Measurements from ENCODE around the gene GPATCH8.
"Not testable (repeated sequence)": the region's sequence is repeated elsewhere in the genome, so short reads cannot be mapped to it uniquely, and the experiment has no call there.

Gene GPATCH8

GRCh38 chr17:44527102-44527501 lies 23.9 kb upstream of the GPATCH8 start:
- DNase-seq (ENCODE audit: low read depth), result no peak

DNA sequence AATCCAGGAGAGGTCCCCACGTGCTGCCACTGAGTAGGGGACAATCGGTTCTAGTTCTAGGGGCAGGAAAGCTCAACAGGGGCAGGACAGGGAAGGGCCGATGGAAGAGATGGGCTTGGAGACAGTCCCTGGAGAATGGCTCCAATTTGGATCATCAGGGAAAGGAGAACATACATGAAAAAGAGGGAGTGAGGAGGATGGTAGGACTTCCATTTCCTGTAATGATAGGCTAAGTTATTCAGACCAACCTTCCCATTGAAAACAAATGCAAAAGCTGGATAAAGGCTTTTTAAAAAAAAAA lies 20.4 kb upstream of the GPATCH8 start:
- DNase-seq (ENCODE audit: low read depth), result no peak

GRCh38 chr17:44522883-44523671 lies 19.9 kb upstream of the GPATCH8 start:
- no peak for DNase-seq (ENCODE audit: low read depth)

DNA sequence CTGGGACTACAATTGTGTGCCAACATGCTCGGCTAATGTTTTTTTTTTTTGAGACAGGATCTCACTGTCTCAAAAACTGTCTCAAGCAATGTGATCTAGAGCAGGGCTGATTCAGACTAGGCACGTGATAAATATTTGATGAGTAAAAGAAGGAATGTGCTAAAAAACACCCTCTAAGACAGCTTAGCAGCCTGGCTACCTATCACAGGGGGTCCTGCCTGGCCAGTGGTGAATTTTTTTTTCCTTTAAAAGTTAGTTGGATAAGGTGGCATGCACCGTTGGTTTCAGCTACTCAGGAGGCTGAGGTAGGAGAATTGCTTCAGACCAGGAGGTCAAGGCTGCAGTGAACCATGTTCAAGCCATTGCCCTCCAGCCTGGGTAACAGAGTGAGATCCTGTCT lies 14.8 kb upstream of the GPATCH8 start:
- no peak for DNase-seq (ENCODE audit: low read depth)

GRCh38 chr17:44511241-44512134 lies 8.3 kb upstream of the GPATCH8 start:
- peak; percentile 68 for DNase-seq (ENCODE audit: low read depth)

DNA sequence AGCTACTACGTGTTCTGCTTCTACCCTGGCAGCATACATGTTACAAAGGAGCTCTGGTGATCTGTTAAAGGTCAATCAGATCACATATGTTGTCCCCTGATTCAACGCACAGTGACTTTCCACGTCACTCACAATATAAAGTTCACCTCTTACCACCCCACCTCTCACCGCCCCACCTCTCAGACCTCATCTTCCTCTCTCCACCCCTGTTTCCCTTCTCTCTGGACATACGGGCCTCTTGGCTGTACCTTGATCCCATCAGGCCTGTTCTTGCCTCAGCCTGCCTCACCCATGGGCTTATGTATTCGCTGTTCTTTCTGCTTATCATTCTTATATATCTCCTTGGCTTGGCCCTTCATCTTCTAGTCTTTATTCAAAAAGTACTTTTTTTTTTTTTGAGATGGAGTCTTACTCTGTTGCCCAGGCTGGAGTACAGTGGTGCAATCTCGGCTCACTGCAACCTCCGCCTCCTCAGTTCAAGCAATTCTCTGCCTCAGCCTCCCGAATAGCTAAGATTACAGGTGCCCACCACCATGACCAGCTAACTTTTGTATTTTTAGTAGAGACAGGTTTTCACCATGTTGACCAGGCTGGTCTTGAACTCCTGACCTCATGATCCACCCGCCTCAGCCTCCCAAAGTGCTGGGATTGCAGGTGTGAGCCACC lies 3.9 kb upstream of the GPATCH8 start:
- DNase-seq (ENCODE audit: low read depth), result not testable (repeated sequence)

DNA sequence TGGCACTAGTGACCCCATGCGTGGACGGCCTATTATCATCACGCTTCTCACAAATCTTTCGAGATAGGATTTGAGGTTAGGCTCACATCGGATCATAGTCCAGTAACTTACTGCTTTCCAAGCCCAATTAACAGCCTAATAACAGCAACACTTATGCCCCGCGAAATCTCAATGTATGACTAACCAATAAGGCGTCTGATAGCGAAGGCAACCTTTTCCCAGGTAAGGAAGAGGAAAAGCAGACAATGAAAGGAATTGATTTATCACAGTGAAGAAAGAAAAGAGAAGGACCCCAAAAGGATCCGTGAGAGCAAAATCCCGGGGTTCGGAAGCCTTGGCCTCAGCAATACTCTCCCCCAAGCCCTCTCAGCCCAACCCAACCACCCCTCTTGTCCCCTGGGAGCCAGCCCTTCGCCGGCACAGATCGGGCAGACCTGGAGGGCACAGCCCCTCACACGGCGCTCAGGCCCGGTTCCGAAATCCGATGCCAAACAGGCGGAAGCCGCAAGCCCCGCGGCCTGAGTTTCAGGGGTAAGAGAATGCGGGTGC lies 534 bp downstream of the GPATCH8 start:
- no peak for DNase-seq (ENCODE audit: low read depth)

GRCh38 chr17:44501866-44502375 lies 1.3 kb downstream of the GPATCH8 start:
- no peak for DNase-seq (ENCODE audit: low read depth)

GRCh38 chr17:44499722-44500121 lies 3.5 kb downstream of the GPATCH8 start:
- no peak for DNase-seq (ENCODE audit: low read depth)

GRCh38 chr17:44496815-44497214 lies 6.4 kb downstream of the GPATCH8 start:
- DNase-seq (ENCODE audit: low read depth), result no peak

GRCh38 chr17:44493339-44493738 lies 9.9 kb downstream of the GPATCH8 start:
- no peak for DNase-seq (ENCODE audit: low read depth)

GRCh38 chr17:44492706-44493272 lies 10.4 kb downstream of the GPATCH8 start:
- DNase-seq (ENCODE audit: low read depth), result no peak

GRCh38 chr17:44489581-44489980 lies 13.6 kb downstream of the GPATCH8 start:
- no peak for DNase-seq (ENCODE audit: low read depth)

DNA sequence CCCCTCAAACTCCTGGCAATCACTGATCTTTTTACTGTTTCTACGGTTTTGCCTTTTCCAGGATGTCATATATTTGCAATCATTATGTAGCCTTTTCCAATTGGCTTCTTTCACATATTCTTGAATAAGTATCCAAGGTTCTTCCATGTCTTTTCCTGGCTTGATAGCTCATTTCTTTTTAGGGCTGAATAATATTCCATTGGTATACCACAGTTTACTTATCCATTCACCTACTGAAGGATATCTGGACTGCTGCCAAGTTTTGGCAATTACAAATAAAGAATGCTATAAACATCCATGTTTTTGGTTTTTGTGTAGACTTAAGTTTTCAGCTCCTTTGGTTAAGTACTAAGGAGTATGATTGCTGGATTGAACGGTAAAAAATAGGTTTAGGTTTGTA lies 16.0 kb downstream of the GPATCH8 start:
- DNase-seq (ENCODE audit: low read depth), result no peak

- DNase-seq (ENCODE audit: low read depth), result no peak
Observed at GRCh38 chr17:44473367-44473766, 29.8 kb downstream of the GPATCH8 start.

- no peak for DNase-seq (ENCODE audit: low read depth)
Observed at GRCh38 chr17:44469676-44470075, 33.5 kb downstream of the GPATCH8 start.

DNA sequence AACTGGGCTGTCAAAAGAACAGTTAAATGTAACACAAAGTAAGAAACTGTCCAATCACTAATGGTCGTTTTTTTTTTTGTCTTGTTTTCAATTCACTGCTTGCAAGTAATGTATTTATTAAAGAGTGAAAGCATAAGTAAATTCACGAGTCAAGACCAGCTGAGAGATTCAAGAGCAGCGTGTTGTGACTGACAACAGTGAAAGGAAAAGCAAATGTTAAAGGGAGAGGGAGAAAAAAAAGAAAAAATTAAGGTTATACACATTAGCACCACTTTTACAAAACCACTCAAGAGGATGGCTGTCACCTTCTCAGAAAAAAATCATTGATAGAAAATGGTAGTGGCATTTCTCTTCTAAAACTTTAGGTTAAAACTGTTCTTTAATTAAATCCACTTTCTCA lies 36.1 kb downstream of the GPATCH8 start:
- DNase-seq (ENCODE audit: low read depth), result no peak

DNA sequence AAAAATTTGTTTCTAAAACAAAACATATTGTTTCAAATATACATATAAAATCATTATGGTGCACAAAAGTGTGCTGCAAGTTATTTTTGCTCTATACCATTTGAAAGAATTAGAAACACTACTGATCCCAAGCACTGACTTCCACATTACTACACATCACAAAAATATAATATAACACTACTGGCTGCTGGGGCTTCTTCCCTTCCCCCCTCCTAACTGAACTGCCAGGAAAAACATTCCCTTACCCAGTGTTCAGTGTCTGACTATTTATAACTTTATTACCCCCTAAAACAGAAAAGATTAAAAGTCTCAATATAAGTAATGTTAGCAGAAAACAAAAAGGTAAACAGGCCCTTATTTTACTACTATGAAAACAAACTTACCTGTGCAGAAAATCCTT lies 36.9 kb downstream of the GPATCH8 start:
- DNase-seq (ENCODE audit: low read depth), result no peak

DNA sequence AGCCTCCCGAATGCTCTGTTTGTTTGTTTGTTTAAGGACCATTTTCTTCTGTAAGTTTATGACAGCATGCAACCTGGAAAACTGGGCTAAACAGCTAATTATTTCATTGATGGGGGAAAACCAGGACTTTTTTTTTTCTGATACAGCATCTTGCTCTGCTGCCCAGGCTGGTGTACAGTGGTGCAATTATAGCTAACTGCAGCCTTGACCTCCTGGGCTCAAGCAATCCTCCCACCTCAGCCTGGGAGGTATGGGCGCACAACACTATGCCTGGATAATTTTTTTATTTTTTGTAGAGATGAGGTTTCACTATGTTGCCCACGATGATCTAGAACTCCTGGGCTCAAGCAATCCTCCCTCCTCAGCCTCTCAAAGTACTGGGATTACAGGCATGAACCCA lies 37.3 kb downstream of the GPATCH8 start:
- no peak for DNase-seq (ENCODE audit: low read depth)

DNA sequence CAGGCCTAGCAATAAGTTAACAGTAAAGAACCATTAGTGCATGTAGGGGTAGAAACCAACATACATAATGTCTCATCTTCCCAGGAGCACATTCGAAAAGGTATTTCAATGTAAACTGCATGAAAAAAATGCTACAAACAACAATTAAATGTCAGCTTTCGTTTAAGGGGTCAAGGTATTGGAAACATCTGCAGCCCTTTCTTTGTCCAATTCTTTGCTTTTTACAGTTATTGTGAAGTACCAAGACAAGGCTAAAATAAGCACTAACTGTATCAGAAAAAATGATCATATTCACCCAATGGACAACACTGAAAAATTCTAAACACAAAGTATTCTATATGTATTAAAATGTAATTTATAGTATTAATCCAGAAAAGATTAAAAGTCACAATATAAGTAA lies 37.9 kb downstream of the GPATCH8 start:
- no peak for DNase-seq (ENCODE audit: low read depth)

DNA sequence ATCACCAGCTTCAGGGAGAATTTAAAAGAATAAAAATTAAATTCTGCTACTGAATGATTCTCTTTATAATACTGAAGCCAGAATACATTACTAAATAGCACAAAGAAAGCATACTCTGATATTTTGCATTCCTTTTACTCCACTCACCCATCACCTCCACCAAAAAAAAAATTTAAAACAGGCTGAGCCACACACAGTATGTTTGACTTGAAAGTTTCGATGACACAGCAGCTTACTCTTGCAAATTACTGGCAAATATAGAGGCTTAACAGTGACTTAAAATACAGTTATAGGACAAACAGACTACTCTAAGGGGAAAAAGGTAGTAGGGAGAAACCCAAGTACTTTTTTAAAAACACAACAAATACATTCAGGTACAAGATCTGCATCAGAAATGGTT lies 39.2 kb downstream of the GPATCH8 start:
- no peak for DNase-seq (ENCODE audit: low read depth)

- DNase-seq (ENCODE audit: low read depth), result no peak
Observed at GRCh38 chr17:44451832-44452231, 51.4 kb downstream of the GPATCH8 start.

Measured in CMK (cell line).